ENCODE data around the gene KRTAP4-5.
A peak's percentile ranks its signal among the peaks of the same experiment; 100 is the strongest.
"Not testable (repeated sequence)": the region's sequence is repeated elsewhere in the genome, so short reads cannot be mapped to it uniquely, and the experiment has no call there.

The KRTAP4-5 gene

DNA sequence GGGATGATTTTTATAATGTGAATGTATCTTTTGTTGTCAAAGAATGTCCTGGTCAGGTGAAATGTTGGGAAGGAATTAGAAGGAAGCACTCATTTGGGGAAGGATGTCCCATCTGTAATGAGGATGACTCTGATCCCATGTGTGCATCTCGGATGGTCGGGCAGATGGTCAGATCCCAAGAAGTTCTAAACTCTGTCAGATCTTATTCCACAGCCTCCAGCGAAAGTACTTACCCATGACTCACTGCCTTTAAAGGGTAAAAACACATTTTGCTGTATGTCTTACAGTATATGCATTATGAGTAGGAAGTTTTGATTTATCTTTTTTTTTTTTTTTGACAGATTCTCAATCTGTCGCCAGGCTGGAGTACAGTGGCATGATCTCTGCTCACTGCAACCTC lies 30.9 kb downstream of the KRTAP4-5 start:
- H3K27ac Mint-ChIP-seq: no peak overlapping the region
- peaks cover 7% of the 10 kb centered on the region for H3K9me3 Mint-ChIP-seq
- TF ChIP-seq, protein P1, sequence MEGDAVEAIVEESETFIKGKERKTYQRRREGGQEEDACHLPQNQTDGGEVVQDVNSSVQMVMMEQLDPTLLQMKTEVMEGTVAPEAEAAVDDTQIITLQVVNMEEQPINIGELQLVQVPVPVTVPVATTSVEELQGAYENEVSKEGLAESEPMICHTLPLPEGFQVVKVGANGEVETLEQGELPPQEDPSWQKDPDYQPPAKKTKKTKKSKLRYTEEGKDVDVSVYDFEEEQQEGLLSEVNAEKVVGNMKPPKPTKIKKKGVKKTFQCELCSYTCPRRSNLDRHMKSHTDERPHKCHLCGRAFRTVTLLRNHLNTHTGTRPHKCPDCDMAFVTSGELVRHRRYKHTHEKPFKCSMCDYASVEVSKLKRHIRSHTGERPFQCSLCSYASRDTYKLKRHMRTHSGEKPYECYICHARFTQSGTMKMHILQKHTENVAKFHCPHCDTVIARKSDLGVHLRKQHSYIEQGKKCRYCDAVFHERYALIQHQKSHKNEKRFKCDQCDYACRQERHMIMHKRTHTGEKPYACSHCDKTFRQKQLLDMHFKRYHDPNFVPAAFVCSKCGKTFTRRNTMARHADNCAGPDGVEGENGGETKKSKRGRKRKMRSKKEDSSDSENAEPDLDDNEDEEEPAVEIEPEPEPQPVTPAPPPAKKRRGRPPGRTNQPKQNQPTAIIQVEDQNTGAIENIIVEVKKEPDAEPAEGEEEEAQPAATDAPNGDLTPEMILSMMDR (IDR thresholded peaks at IDR 0.05; ENCODE audit: unreplicated experiment in 3 of 3): no peak
- H3K27me3 Mint-ChIP-seq (ENCODE audit: low read depth): peaks cover 7% of the 10 kb centered on the region
- H3K4me1 Mint-ChIP-seq: peaks cover 16% of the 10 kb centered on the region
- no peak overlapping the region for H3K4me3 Mint-ChIP-seq
- no peaks in the 10 kb centered on the region for H3K36me3 Mint-ChIP-seq (ENCODE audit: low read depth)

DNA sequence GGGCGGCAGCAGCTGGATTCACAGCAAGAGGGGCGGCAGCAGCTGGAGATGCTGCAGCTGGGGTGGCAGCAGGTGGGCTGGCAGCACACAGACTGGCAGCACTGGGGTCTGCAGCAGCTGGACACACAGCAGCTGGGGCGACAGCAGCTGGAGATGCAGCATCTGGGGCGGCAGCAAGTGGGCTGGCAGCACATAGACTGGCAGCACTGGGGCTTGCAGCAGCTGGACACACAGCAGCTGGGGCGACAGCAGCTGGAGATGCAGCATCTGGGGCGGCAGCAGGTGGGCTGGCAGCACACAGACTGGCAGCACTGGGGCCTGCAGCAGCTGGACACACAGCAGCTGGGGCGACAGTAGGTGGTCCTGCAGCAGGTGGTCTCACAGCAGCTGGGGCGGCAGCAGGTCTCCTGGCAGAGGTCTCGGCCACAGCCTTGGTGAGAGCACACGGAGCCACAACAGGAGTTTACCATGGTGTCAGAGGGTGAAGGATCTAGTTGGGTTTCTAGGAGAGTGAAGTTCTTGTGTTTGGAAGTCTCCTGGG lies 31.7 kb downstream of the KRTAP4-5 start, which contains the start of gene KRTAP4-11:
Gene KRTAP4-11, minus strand, starts transcription at position 528 of the 541 bp plus-strand sequence. Its CDS starts 58 bp downstream, at position 470.
- Mint-ChIP-seq H3K4me1 (peaks cover 16% of the 10 kb centered on the region), H3K27ac (peak within 1 kb of the TSS in 1 of 3 experiments; percentile 12), H3K9me3 (peaks cover 10% of the 10 kb centered on the region)
- H3K27me3 Mint-ChIP-seq (ENCODE audit: low read depth); H3K36me3 Mint-ChIP-seq (ENCODE audit: low read depth); H3K4me3 Mint-ChIP-seq: not testable (repeated sequence)

DNA sequence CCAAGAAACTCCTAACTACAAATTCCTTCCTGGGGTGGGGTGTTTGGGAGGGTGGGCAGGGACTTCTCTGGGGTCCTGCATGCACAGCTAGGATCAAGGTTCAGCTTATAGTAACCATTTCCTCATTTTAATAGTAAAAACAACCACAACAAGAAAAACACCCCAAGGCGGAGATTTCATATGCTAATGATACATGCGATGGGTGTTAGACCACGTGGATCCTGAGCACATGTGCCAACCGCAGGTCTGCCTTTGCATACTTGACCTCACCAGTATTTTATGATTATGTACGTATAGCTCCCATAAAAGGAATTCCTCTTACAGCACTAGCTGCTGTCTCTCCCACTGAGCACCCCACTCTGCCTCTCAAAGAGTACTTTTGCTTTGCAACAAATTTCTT lies 33.3 kb downstream of the KRTAP4-5 start:
- no peak overlapping the region for H3K4me3 Mint-ChIP-seq
- peaks cover 2% of the 10 kb centered on the region for H3K36me3 Mint-ChIP-seq (ENCODE audit: low read depth)
- H3K27ac Mint-ChIP-seq: peak overlapping the region in 1 of 3 experiments; percentile 32
- H3K9me3 Mint-ChIP-seq: peaks cover 12% of the 10 kb centered on the region
- H3K4me1 Mint-ChIP-seq: peaks cover 16% of the 10 kb centered on the region
- peaks cover 3% of the 10 kb centered on the region for H3K27me3 Mint-ChIP-seq (ENCODE audit: low read depth)
- TF ChIP-seq, protein P1 (IDR thresholded peaks at IDR 0.05; ENCODE audit: unreplicated experiment in 3 of 3): no peak

DNA sequence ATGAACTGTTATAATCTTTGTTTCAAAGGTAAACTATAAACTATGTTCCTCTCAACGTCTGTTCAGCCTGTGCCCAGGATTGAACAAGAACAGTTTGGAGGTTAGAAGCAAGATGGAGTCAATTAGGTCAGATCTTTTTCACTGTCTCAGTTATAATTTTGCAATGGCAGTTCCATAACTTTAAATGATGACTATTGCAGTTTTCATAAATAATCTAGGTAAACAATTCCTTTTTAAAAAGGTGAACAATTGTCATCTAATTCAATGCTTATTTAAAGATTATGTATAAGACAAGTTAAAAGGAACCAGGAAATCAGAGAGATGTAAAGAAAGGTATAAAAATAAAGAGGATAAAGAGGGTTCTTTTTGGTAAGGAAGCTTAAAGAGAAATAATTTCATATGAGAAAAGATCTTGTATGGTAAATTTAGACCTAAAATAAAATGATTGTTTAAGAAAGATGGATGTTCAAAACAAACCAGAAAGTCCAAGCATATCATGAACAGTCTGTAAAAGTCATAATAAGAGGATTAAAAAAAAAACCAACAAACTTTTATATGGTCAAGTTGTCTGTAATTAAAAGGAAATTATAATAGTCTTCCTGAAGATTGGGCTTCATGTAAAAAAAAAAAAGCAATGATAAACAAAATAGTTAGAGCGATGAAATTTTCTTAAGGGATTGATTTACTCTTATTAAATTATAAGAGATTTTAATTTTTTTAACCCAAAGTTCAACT lies 38.3 kb downstream of the KRTAP4-5 start:
- peaks cover 27% of the 10 kb centered on the region for H3K9me3 Mint-ChIP-seq
- no peaks in the 10 kb centered on the region for H3K4me1 Mint-ChIP-seq
- TF ChIP-seq, protein P1 (IDR thresholded peaks at IDR 0.05; ENCODE audit: unreplicated experiment in 3 of 3): no peak
- H3K36me3 Mint-ChIP-seq (ENCODE audit: low read depth): peaks cover 4% of the 10 kb centered on the region
- no peak overlapping the region for H3K27ac Mint-ChIP-seq
- no peak overlapping the region for H3K4me3 Mint-ChIP-seq
- H3K27me3 Mint-ChIP-seq (ENCODE audit: low read depth): no peaks in the 10 kb centered on the region

DNA sequence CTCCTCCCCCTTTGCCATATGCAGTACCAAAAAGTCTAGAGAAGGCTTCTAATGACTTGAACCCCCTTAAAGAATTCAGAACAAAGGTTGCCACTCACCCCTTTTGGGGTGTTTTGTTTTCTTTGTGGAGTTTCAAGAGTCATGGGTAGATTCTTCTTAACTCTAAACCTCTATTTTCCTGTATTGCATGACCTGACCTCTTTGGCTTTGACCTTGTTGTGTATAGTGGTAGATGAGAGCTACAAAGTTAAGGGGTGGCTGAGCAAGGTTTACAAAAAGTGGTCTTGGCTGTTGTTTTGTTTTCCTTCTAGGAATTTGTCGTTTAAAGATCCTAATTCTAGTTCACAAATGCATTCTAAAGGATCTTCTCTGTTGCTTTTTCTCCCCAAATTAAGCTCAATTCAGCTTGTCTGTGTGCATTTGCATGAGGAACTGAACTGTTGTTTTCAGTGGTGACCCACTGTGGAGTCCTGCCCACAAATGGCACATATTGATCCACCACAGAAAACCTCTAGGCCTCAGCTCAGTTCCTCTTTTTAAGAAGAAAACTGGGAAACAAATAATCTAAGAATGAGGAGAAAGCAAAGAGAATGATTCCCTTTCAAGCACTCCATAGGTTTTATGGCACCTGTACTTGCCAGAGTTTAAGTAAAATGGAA lies 40.8 kb downstream of the KRTAP4-5 start:
- H3K27ac Mint-ChIP-seq; H3K27me3 Mint-ChIP-seq (ENCODE audit: low read depth); H3K36me3 Mint-ChIP-seq (ENCODE audit: low read depth); H3K4me1 Mint-ChIP-seq; H3K4me3 Mint-ChIP-seq: not testable (repeated sequence)
- peaks cover 23% of the 10 kb centered on the region for H3K9me3 Mint-ChIP-seq

DNA sequence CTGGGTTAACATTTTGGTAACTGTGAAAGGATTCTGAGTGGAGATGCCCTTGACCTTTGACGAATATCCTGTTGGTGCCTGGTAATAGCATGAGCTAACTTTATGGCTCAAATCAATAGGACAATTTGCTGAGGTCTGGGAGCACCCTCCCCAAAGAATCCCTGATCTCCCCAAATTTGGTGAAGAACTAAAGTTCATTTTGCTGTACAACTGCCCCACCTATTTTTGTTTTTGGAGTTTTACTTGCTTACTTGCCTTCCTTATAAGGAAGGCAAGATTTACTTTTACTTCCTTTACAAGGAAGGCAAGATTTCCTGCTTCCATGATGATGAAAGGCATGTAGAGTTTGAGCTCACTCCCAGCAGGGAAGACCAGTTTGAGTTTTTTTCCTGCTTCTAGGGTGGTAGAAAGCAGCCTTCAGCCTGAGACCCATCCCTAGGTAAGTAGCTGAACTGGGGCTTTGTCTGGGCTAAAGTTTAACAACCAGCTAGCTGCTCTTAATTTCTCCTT lies 41.6 kb downstream of the KRTAP4-5 start:
- peaks cover 4% of the 10 kb centered on the region for H3K36me3 Mint-ChIP-seq (ENCODE audit: low read depth)
- no peaks in the 10 kb centered on the region for H3K27me3 Mint-ChIP-seq (ENCODE audit: low read depth)
- TF ChIP-seq, protein P1 (IDR thresholded peaks at IDR 0.05; ENCODE audit: unreplicated experiment in 3 of 3): no peak
- H3K4me1 Mint-ChIP-seq: peaks cover 11% of the 10 kb centered on the region
- no peak overlapping the region for H3K4me3 Mint-ChIP-seq
- peaks cover 19% of the 10 kb centered on the region for H3K9me3 Mint-ChIP-seq
- no peak overlapping the region for H3K27ac Mint-ChIP-seq

DNA sequence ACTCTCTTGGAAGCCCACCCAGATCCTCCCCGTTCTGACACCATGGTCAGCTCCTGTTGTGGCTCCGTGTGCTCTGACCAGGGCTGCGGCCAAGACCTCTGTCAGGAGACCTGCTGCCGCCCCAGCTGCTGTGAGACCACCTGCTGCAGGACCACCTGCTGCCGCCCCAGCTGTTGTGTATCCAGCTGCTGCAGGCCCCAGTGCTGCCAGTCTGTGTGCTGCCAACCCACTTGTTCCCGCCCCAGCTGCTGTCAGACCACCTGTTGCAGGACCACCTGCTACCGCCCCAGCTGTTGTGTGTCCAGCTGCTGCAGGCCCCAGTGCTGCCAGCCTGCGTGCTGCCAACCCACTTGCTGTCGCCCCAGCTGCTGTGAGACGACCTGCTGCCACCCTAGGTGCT lies 44.3 kb downstream of the KRTAP4-5 start, which contains the start of gene KRTAP4-9:
Gene KRTAP4-9, plus strand, starts transcription at position 43 of the 400 bp plus-strand sequence. Its CDS starts 0 bp downstream, at position 43.
- H3K27ac Mint-ChIP-seq; H3K4me3 Mint-ChIP-seq; H3K36me3 Mint-ChIP-seq (ENCODE audit: low read depth); H3K27me3 Mint-ChIP-seq (ENCODE audit: low read depth): not testable (repeated sequence)
- Mint-ChIP-seq H3K9me3 (peaks cover 14% of the 10 kb centered on the region), H3K4me1 (peaks cover 23% of the 10 kb centered on the region)

DNA sequence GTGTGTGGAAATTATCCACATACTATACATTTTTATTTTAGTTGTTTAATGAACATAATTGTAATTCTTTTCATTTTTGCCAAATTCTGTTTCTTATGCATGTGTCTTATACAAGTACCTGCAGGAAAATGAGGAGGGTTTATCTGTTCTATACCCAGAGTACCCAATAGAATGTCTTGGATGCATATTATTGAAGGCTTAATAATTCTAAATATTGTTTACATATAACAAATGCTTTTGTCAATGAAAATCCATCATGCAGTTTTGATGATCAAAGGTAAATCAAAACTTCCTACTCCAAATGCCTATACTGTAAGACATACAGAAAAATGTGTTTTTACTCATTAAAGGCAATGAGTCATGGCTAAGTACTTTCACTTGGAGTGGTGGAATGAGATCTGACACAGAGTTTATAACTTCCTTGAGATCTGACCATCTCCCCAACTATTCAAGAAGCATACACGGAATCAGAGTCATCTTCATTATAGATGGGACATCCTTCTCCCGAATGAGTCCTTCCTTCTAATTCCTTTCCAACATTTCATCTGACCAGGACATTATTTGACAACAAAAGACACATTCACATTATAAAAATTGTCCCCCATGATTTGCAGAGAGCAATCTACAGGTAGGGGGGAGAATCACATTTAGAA lies 45.1 kb downstream of the KRTAP4-5 start:
- not testable (repeated sequence) for H3K36me3 Mint-ChIP-seq (ENCODE audit: low read depth); H3K27me3 Mint-ChIP-seq (ENCODE audit: low read depth); H3K9me3 Mint-ChIP-seq; H3K27ac Mint-ChIP-seq; H3K4me3 Mint-ChIP-seq
- H3K4me1 Mint-ChIP-seq: peaks cover 31% of the 10 kb centered on the region

All from nephron (organoid).